Measurements from ENCODE around the gene AP2A1. TPM values are rescaled to one million over a fixed set of nuclear protein-coding genes. Genes with fewer than 3 reads are reported as not detected.

Gene AP2A1
- total RNA-seq, 1 donor from 2014 or later = 168 TPM

GRCh38 chr19:49844138-49845095, 77.6 kb downstream of the AP2A1 start:
- peaks cover 3% of the 10 kb centered on the region for H3K79me2 ChIP-seq (ENCODE audit: insufficient read depth, low read length)
- no peaks in the 10 kb centered on the region for H3K27me3 Mint-ChIP-seq (ENCODE audit: low read depth, unreplicated experiment)
- H2AFZ ChIP-seq (ENCODE audit: low read depth, low read length) = no peak overlapping the region
- H3K4me1 Mint-ChIP-seq (ENCODE audit: low read depth, unreplicated experiment) = peaks cover 15% of the 10 kb centered on the region
- H4K20me1 ChIP-seq (ENCODE audit: insufficient read depth, low read length) = peaks cover 12% of the 10 kb centered on the region
- H3K27me3 ChIP-seq (ENCODE audit: insufficient read depth, low read length) = no peaks in the 10 kb centered on the region
- DNase-seq (ENCODE audit: low read depth) = no peak
- no peak for FAIRE-seq
- H3K36me3 ChIP-seq (ENCODE audit: insufficient read depth, low read length) = peaks cover 4% of the 10 kb centered on the region
- no peak overlapping the region for H3K4me2 ChIP-seq (ENCODE audit: low read length)
- no peak overlapping the region for H3K4me3 Mint-ChIP-seq (ENCODE audit: unreplicated experiment)
- H3K4me3 ChIP-seq (ENCODE audit: insufficient read depth, low read depth, low read length) = no peak overlapping the region
- H3K9ac ChIP-seq (ENCODE audit: low read length) = no peak overlapping the region
- H3K4me1 ChIP-seq (ENCODE audit: insufficient read depth, low read length) = peaks cover 11% of the 10 kb centered on the region
- H3K9me3 Mint-ChIP-seq (ENCODE audit: unreplicated experiment) = peaks cover 10% of the 10 kb centered on the region
- H3K9me3 ChIP-seq (ENCODE audit: insufficient read depth, low read depth, low read length) = no peaks in the 10 kb centered on the region
- H3K36me3 Mint-ChIP-seq (ENCODE audit: low read depth, unreplicated experiment) = peaks cover 19% of the 10 kb centered on the region
- H3K27ac Mint-ChIP-seq (ENCODE audit: unreplicated experiment) = no peak overlapping the region
- TF ChIP-seq EZH2 (IDR thresholded peaks at IDR 0.05; ENCODE audit: insufficient read depth, low read length) (no peak), CTCF (IDR thresholded peaks at IDR 0.05; ENCODE audit: insufficient read depth, low read depth, low read length) (no peak)
- no peak overlapping the region for H3K27ac ChIP-seq (ENCODE audit: low read depth, low read length)

- H3K9me3 Mint-ChIP-seq (ENCODE audit: unreplicated experiment) = peaks cover 10% of the 10 kb centered on the region
- Histone ChIP-seq H2AFZ (ENCODE audit: low read depth, low read length) (no peak overlapping the region), H3K9me3 (ENCODE audit: insufficient read depth, low read depth, low read length) (no peaks in the 10 kb centered on the region), H3K4me1 (ENCODE audit: insufficient read depth, low read length) (peaks cover 11% of the 10 kb centered on the region), H3K27me3 (ENCODE audit: insufficient read depth, low read length) (no peaks in the 10 kb centered on the region), H3K36me3 (ENCODE audit: insufficient read depth, low read length) (no peaks in the 10 kb centered on the region), H3K9ac (ENCODE audit: low read length) (no peak overlapping the region), H3K4me3 (ENCODE audit: insufficient read depth, low read depth, low read length) (no peak overlapping the region), H3K4me2 (ENCODE audit: low read length) (no peak overlapping the region), H3K27ac (ENCODE audit: low read depth, low read length) (no peak overlapping the region), H4K20me1 (ENCODE audit: insufficient read depth, low read length) (peaks cover 16% of the 10 kb centered on the region), H3K79me2 (ENCODE audit: insufficient read depth, low read length) (peaks cover 9% of the 10 kb centered on the region)
- no peak overlapping the region for H3K4me3 Mint-ChIP-seq (ENCODE audit: unreplicated experiment)
- peaks cover 19% of the 10 kb centered on the region for H3K36me3 Mint-ChIP-seq (ENCODE audit: low read depth, unreplicated experiment)
- TF ChIP-seq EZH2 (IDR thresholded peaks at IDR 0.05; ENCODE audit: insufficient read depth, low read length) (no peak), CTCF (IDR thresholded peaks at IDR 0.05; ENCODE audit: insufficient read depth, low read depth, low read length) (no peak)
- peaks cover 18% of the 10 kb centered on the region for H3K4me1 Mint-ChIP-seq (ENCODE audit: low read depth, unreplicated experiment)
- H3K27me3 Mint-ChIP-seq (ENCODE audit: low read depth, unreplicated experiment) = no peaks in the 10 kb centered on the region
- DNase-seq (ENCODE audit: low read depth) (no peak), FAIRE-seq (no peak)
- H3K27ac Mint-ChIP-seq (ENCODE audit: unreplicated experiment) = no peak overlapping the region
Observed at GRCh38 chr19:49845414-49845813, 78.6 kb downstream of the AP2A1 start.

GRCh38 chr19:49846408-49846807, 79.6 kb downstream of the AP2A1 start:
- Mint-ChIP-seq H3K9me3 (ENCODE audit: unreplicated experiment) (peaks cover 10% of the 10 kb centered on the region), H3K4me1 (ENCODE audit: low read depth, unreplicated experiment) (peaks cover 14% of the 10 kb centered on the region), H3K4me3 (ENCODE audit: unreplicated experiment) (no peak overlapping the region), H3K27ac (ENCODE audit: unreplicated experiment) (no peak overlapping the region), H3K27me3 (ENCODE audit: low read depth, unreplicated experiment) (no peaks in the 10 kb centered on the region), H3K36me3 (ENCODE audit: low read depth, unreplicated experiment) (peaks cover 15% of the 10 kb centered on the region)
- H3K9ac ChIP-seq (ENCODE audit: low read length) = no peak overlapping the region
- FAIRE-seq (no peak), DNase-seq (ENCODE audit: low read depth) (no peak)
- no peak overlapping the region for H3K27ac ChIP-seq (ENCODE audit: low read depth, low read length)
- H2AFZ ChIP-seq (ENCODE audit: low read depth, low read length) = no peak overlapping the region
- H3K4me2 ChIP-seq (ENCODE audit: low read length) = no peak overlapping the region
- H3K27me3 ChIP-seq (ENCODE audit: insufficient read depth, low read length) = no peaks in the 10 kb centered on the region
- no peak for TF ChIP-seq EZH2 (IDR thresholded peaks at IDR 0.05; ENCODE audit: insufficient read depth, low read length)
- no peak for TF ChIP-seq CTCF (IDR thresholded peaks at IDR 0.05; ENCODE audit: insufficient read depth, low read depth, low read length)
- no peaks in the 10 kb centered on the region for H3K36me3 ChIP-seq (ENCODE audit: insufficient read depth, low read length)
- H3K9me3 ChIP-seq (ENCODE audit: insufficient read depth, low read depth, low read length) = no peaks in the 10 kb centered on the region
- peaks cover 11% of the 10 kb centered on the region for H3K4me1 ChIP-seq (ENCODE audit: insufficient read depth, low read length)
- peaks cover 9% of the 10 kb centered on the region for H3K79me2 ChIP-seq (ENCODE audit: insufficient read depth, low read length)
- H4K20me1 ChIP-seq (ENCODE audit: insufficient read depth, low read length) = peaks cover 16% of the 10 kb centered on the region
- H3K4me3 ChIP-seq (ENCODE audit: insufficient read depth, low read depth, low read length) = no peak overlapping the region

All from astrocyte (in vitro differentiated cells and primary cell).